ENCODE data around the gene IGSF22. TPM values are rescaled to one million over a fixed set of nuclear protein-coding genes. Genes with fewer than 3 reads are reported as not detected.

Gene IGSF22
- total RNA-seq, 4 donors from 2014 or later = 0.33 to 0.93 (median 0.78) TPM; not detected in 1

DNA sequence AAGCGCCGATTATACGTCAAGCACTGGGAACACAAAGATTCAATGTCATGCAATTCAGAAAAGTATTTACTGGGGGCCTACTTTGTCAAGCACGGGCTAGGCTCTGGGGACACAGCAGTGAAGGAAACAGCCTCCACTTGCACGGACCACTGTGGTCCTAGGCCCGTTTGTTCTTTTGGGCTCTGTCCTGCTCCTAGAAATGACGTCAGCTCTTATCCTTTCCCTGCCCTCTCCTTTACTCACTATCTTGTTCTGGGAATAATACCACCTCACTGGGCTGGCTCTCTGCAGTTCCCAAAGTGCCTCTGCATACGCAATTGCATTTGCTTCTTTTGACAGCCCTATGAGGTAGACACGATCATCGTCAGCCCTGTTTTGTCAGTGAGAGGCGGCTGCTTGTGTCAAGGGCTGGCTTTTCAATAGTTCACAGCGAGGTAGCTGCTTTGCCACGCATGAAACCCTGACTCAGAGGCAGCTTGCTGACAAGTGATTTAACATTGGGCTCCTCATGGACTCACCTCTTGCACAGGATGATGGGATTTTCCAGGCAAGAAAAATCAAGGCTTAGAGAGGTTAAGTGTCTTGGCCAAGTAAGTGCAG is 22.9 kb upstream of the IGSF22 start:
- TF ChIP-seq, protein P1, sequence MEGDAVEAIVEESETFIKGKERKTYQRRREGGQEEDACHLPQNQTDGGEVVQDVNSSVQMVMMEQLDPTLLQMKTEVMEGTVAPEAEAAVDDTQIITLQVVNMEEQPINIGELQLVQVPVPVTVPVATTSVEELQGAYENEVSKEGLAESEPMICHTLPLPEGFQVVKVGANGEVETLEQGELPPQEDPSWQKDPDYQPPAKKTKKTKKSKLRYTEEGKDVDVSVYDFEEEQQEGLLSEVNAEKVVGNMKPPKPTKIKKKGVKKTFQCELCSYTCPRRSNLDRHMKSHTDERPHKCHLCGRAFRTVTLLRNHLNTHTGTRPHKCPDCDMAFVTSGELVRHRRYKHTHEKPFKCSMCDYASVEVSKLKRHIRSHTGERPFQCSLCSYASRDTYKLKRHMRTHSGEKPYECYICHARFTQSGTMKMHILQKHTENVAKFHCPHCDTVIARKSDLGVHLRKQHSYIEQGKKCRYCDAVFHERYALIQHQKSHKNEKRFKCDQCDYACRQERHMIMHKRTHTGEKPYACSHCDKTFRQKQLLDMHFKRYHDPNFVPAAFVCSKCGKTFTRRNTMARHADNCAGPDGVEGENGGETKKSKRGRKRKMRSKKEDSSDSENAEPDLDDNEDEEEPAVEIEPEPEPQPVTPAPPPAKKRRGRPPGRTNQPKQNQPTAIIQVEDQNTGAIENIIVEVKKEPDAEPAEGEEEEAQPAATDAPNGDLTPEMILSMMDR (IDR thresholded peaks at IDR 0.05) = no peak
- no peak for TF ChIP-seq POLR2A (IDR thresholded peaks at IDR 0.05)
- intact Hi-C loops (cut with DNase I) = no loop called here
- Histone ChIP-seq H3K36me3 (no peaks in the 10 kb centered on the region), H3K9me3 (no peaks in the 10 kb centered on the region), H3K27ac (no peak overlapping the region), H3K27me3 (no peaks in the 10 kb centered on the region), H3K4me3 (replicated peaks in 1 of 3) (no peak overlapping the region), H3K4me1 (no peaks in the 10 kb centered on the region)
- WGBS, 2 donors = 67 to 72% methylated on average over 13 of the region's 13 CpGs
- DNase-seq = no peak

DNA sequence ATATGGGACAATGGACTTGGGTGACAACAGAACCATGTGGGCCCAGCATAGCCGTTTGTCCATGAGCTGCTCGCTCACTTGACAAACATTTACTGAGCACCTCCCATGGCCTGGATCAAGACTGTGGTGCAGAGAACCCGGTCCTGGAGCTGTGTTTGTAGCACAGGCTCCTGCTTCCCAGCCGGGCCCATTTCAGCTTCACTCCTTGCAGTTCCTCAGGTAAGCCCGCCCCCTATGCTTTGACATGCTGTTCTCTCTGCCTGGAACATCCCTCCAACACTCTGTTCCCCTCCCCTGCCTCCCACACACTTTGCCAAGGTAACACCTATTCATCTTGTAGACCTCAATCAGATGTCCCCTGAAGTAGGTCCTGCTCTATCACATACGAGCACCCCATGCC is 19.3 kb upstream of the IGSF22 start:
- intact Hi-C loops (cut with DNase I) = no loop called here
- Histone ChIP-seq H3K9me3 (no peaks in the 10 kb centered on the region), H3K27ac (no peak overlapping the region), H3K4me3 (replicated peaks in 1 of 3) (no peak overlapping the region), H3K4me1 (no peaks in the 10 kb centered on the region), H3K27me3 (no peaks in the 10 kb centered on the region), H3K36me3 (no peaks in the 10 kb centered on the region)
- no peak for TF ChIP-seq POLR2A (IDR thresholded peaks at IDR 0.05)
- TF ChIP-seq, protein P1 (IDR thresholded peaks at IDR 0.05) = no peak
- WGBS, 2 donors = 82% methylated on average over 6 of the region's 6 CpGs
- no peak for DNase-seq

DNA sequence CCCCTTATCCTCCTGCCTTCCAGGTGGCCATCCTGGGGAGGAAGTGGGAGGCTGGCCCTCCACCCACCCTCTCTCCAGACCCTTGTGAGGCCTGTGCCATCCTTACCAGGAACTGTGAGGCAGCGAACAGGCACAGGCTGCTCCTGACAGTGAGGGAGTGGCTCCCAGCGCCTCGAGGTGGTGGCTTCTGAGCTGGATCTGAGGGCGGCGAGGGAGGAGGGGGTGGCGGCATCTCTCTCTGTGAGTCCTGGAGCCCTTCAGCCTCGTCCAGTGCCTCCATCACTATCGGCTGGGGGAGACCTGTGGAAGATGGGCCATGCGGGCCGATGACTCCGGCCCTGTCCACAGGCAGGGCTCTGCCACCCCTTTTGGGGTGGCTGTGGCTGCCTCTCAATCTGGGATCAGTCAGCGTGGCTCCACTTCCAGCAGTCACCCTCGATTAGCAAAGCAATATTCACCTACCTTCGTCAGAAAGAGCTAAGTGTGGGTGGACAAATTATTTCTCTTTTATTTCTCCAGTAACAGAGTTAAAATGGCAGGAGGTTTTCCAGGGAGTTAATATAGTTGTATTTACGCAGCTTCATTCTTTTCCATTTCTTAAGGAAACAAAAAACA is 18.0 kb upstream of the IGSF22 start:
- WGBS, 2 donors = 85 to 90% methylated on average over 14 of the region's 15 CpGs
- Histone ChIP-seq H3K4me3 (replicated peaks in 1 of 3) (no peak overlapping the region), H3K27ac (no peak overlapping the region), H3K27me3 (no peaks in the 10 kb centered on the region), H3K4me1 (no peaks in the 10 kb centered on the region), H3K36me3 (no peaks in the 10 kb centered on the region), H3K9me3 (no peaks in the 10 kb centered on the region)
- intact Hi-C loops (cut with DNase I) = no loop called here
- TF ChIP-seq, protein P1 (IDR thresholded peaks at IDR 0.05) = no peak
- no peak for TF ChIP-seq POLR2A (IDR thresholded peaks at IDR 0.05)
- DNase-seq = no peak

DNA sequence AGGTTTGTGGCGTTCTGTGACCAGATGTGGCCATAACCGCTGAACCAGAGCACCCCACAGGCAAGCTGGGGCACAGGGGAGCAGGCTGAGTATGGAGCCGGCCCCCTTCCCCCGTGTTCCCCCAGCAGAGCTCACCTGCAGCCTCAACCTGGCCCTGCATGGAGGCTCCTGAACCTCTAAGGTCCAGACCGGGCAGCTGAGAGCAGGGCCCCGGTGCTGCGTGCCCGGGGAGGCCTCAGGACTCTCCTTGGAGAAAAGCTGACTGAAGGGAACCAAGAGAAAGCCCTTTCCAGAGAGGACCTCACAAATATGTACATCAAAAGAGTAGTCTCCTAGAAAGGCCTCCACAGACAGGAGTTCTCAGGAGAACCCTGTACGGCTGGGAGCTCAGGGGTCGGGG is 17.4 kb upstream of the IGSF22 start:
- H3K9me3 ChIP-seq = no peaks in the 10 kb centered on the region
- H3K4me3 ChIP-seq (replicated peaks in 1 of 3) = no peak overlapping the region
- TF ChIP-seq, protein P1 (IDR thresholded peaks at IDR 0.05) = no peak
- TF ChIP-seq POLR2A (IDR thresholded peaks at IDR 0.05) = no peak
- H3K27me3 ChIP-seq = no peaks in the 10 kb centered on the region
- WGBS, 2 donors = 75 to 87% methylated on average over 6 to 10 of the region's 10 CpGs
- no peaks in the 10 kb centered on the region for H3K36me3 ChIP-seq
- no peak for DNase-seq
- no peaks in the 10 kb centered on the region for H3K4me1 ChIP-seq
- intact Hi-C loops (cut with DNase I) = no loop called here
- no peak overlapping the region for H3K27ac ChIP-seq

DNA sequence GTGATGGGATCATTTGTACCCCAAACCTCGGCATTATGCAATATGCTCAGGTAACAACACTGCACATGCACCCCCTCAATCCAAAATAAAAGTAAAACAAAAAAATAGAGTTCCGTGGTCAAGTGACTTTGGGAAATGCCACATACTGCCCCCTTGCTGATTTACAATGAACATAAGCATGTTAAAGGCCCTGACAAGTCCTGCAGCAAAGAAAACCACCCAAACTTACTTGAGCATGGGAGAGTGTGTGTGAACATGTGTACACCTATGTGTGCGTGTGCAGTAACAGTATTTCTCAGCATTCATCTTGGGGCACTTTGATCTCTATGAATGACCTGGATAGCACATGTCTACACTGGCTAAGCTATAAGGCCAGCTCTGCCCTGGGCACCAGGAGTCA is 15.8 kb upstream of the IGSF22 start:
- H3K9me3 ChIP-seq = no peaks in the 10 kb centered on the region
- no peaks in the 10 kb centered on the region for H3K36me3 ChIP-seq
- H3K27ac ChIP-seq = no peak overlapping the region
- no peak for TF ChIP-seq POLR2A (IDR thresholded peaks at IDR 0.05)
- TF ChIP-seq, protein P1 (IDR thresholded peaks at IDR 0.05) = no peak
- no peaks in the 10 kb centered on the region for H3K27me3 ChIP-seq
- H3K4me1 ChIP-seq = no peaks in the 10 kb centered on the region
- no peak overlapping the region for H3K4me3 ChIP-seq (replicated peaks in 1 of 3)
- intact Hi-C loops (cut with DNase I) = no loop called here
- no peak for DNase-seq
- 86 to 87% methylated on average over 3 of the region's 3 CpGs for WGBS, 2 donors

Data from thyroid gland (tissue), 4 donors.